HEK293T (cell line): ENCODE data around the gene MOK.

Experiments
- ARNT ChIP-seq: fragments of 450-650 bp; IDR thresholded peaks from 2 replicates; pipeline ENCODE4 v1.6.1; 2017; ENCODE audit warnings: mild to moderate bottlenecking
- BHLHE40 ChIP-seq: fragments of 450-650 bp; IDR thresholded peaks from 2 replicates; pipeline ENCODE4 v1.6.1; 2016; ENCODE audit warnings: mild to moderate bottlenecking, moderate library complexity, borderline replicate concordance
- CTBP1 ChIP-seq: fragments of 450-650 bp; IDR thresholded peaks from 2 replicates; pipeline ENCODE4 v1.6.1; 2016; ENCODE audit warnings: borderline replicate concordance
- ELF4 ChIP-seq: fragments of 450-650 bp; IDR thresholded peaks from 2 replicates; pipeline ENCODE4 v1.6.1; 2017; ENCODE audit warnings: antibody characterized with exemption
- FOXK2 ChIP-seq: fragments of 450-650 bp; IDR thresholded peaks from 2 replicates; pipeline ENCODE4 v1.6.1; 2016; ENCODE audit warnings: mild to moderate bottlenecking
- FOXM1 ChIP-seq: fragments of 450-650 bp; IDR thresholded peaks from 2 replicates; pipeline ENCODE4 v1.6.1; 2017; ENCODE audit warnings: mild to moderate bottlenecking, borderline replicate concordance
- HDGF ChIP-seq: fragments of 450-650 bp; IDR thresholded peaks from 2 replicates; pipeline ENCODE4 v1.6.1; 2017; ENCODE audit warnings: antibody characterized with exemption, borderline replicate concordance
- L3MBTL2 ChIP-seq: fragments of 450-650 bp; conservative IDR thresholded peaks from 2 replicates; pipeline ENCODE4 v1.6.1; 2016; ENCODE audit warnings: mild to moderate bottlenecking
- LEF1 ChIP-seq: fragments of 450-650 bp; IDR thresholded peaks from 2 replicates; pipeline ENCODE4 v1.6.1; 2017; ENCODE audit warnings: mild to moderate bottlenecking, borderline replicate concordance
- SP1 ChIP-seq: fragments of 450-650 bp; IDR thresholded peaks from 2 replicates; pipeline ENCODE4 v1.6.1; 2017
- SUZ12 ChIP-seq: fragments of 450-650 bp; IDR thresholded peaks from 2 replicates; pipeline ENCODE4 v1.6.1; 2016; ENCODE audit warnings: mild to moderate bottlenecking
- TARDBP ChIP-seq: fragments of 450-650 bp; IDR thresholded peaks from 2 replicates; pipeline ENCODE4 v1.6.1; 2016
- TF ChIP-seq, protein P1 (sequence below): fragments of 450-650 bp; IDR thresholded peaks from 2 replicates; pipeline ENCODE4 v1.6.1; 2016

DNA sequence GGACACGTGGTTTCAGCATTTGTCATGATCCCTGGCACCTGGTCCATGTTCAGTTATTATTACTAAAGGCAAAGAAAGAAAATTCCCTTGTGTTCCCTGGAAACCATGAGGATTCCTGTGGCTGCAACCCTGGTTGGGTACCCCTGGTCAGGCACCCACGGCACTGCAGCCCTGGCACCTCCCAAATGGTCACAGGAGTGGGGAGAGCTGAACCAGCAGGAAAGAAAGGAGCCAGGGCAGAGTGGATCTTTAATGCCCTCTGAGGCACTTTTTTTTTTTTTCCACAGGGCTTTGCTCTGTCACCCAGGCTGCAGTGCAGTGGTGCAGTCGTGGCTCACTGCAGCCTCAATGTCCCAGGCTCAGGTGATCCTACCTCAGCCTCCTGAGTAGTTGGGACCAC, 40.3 kb upstream of the MOK start:
- no peak for TF ChIP-seq BHLHE40
- TF ChIP-seq TARDBP, result no peak
- no peak for TF ChIP-seq SUZ12
- no peak for TF ChIP-seq ARNT
- TF ChIP-seq LEF1, result no peak
- TF ChIP-seq, protein P1, sequence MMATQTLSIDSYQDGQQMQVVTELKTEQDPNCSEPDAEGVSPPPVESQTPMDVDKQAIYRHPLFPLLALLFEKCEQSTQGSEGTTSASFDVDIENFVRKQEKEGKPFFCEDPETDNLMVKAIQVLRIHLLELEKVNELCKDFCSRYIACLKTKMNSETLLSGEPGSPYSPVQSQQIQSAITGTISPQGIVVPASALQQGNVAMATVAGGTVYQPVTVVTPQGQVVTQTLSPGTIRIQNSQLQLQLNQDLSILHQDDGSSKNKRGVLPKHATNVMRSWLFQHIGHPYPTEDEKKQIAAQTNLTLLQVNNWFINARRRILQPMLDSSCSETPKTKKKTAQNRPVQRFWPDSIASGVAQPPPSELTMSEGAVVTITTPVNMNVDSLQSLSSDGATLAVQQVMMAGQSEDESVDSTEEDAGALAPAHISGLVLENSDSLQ, result no peak
- TF ChIP-seq HDGF, result no peak
- no peak for TF ChIP-seq SP1
- TF ChIP-seq FOXK2, result no peak
- TF ChIP-seq FOXM1, result no peak
- TF ChIP-seq CTBP1, result no peak
- no peak for TF ChIP-seq ELF4
- TF ChIP-seq L3MBTL2, result no peak
